Spleen (tissue), 11 donors: ENCODE data around the gene PTH1R. TPM values are rescaled to one million over a fixed set of nuclear protein-coding genes. Genes with fewer than 3 reads are reported as not detected.
A peak's percentile ranks its signal among the peaks of the same experiment; 100 is the strongest.

Source experiments
- DNase-seq: peaks from one replicate; pipeline ENCODE4 v3.0.0-alpha.2; 2020
- H3K27ac ChIP-seq, 8 donors: fragments of 200-600 bp; sonication (generic) in 7 of 8; 1 replicate in 4 of 8; 2 replicates in 4 of 8; pipeline versions ENCODE4 v1.5.0 to v1.8.0; 2016 to 2021; ENCODE audit warnings: inconsistent platforms in 4 of 8, mild to moderate bottlenecking in 4 of 8, moderate library complexity in 1 of 8
- H3K27me3 ChIP-seq, 7 donors: fragments of 200-600 bp; sonication (generic) in 6 of 7; replicated peaks in 1 of 7; 1 replicate in 4 of 7; 2 replicates in 3 of 7; pipeline versions ENCODE4 v1.5.0 to v1.8.0; 2016 to 2021; ENCODE audit warnings: inconsistent platforms in 3 of 7, mild to moderate bottlenecking in 1 of 7
- H3K36me3 ChIP-seq, 6 donors: fragments of 200-600 bp; sonication (generic) in 5 of 6; 1 replicate in 4 of 6; 2 replicates in 2 of 6; pipeline versions ENCODE4 v1.5.0 to v1.8.0; 2016 to 2021; ENCODE audit warnings: inconsistent platforms in 2 of 6
- H3K4me1 ChIP-seq, 6 donors: fragments of 200-600 bp; sonication (generic) in 5 of 6; 1 replicate in 3 of 6; 2 replicates in 3 of 6; pipeline versions ENCODE4 v1.5.0 to v1.8.0; 2016 to 2021; ENCODE audit warnings: inconsistent platforms in 3 of 6
- H3K4me3 ChIP-seq, 8 donors: fragments of 200-600 bp; sonication (generic) in 7 of 8; 1 replicate in 4 of 8; 2 replicates in 4 of 8; pipeline versions ENCODE4 v1.5.0 to v1.8.0; 2016 to 2021; ENCODE audit warnings: inconsistent platforms in 4 of 8, mild to moderate bottlenecking in 4 of 8, moderate library complexity in 2 of 8
- H3K9me3 ChIP-seq, 8 donors: fragments of 200-600 bp; sonication (generic) in 7 of 8; 1 replicate in 4 of 8; 2 replicates in 4 of 8; pipeline versions ENCODE4 v1.5.0 to v1.8.0; 2016 to 2021; ENCODE audit warnings: inconsistent platforms in 4 of 8
- CTCF ChIP-seq, 11 experiments: fragments of 200-600 bp in 7 of 11; fragments of 450-650 bp in 4 of 11; sonication (generic) in 4 of 11; IDR thresholded peaks in 8 of 11; conservative IDR thresholded peaks in 3 of 11; 1 replicate in 7 of 11; 2 replicates in 4 of 11; pipeline versions ENCODE4 v1.4.0 to v1.8.0; 2016 to 2021; ENCODE audit warnings: antibody characterized with exemption in 11 of 11, inconsistent platforms in 4 of 11, mild to moderate bottlenecking in 1 of 11
- POLR2A ChIP-seq, 3 donors: fragments of 450-650 bp; IDR thresholded peaks; one replicate each; pipeline ENCODE4 v1.5.1; 2017; ENCODE audit warnings: antibody characterized with exemption in 3 of 3, mild to moderate bottlenecking in 1 of 3
- POLR2AphosphoS5 ChIP-seq, 3 donors: sonication (generic); formaldehyde crosslinking; IDR thresholded peaks; one replicate each; pipeline ENCODE4 v1.5.1; 2017; ENCODE audit warnings: antibody characterized with exemption in 3 of 3
- WGBS, 5 donors: extraction: QIAGEN DNeasy Blood & Tissue Kit in 3 of 5; methylation state at CpG; one replicate each; pipeline versions ENCODE4 v1.1.5 to v1.1.7; 2013 to 2018; 5-methylcytosine and 5-hydroxymethylcytosine counted together
- intact Hi-C: fragments of 100-400 bp; cut with DNase I; formaldehyde crosslinking; loops from one replicate; pipeline ENCODE4 v1.15.0; 2023; ENCODE audit warnings: low total_unique reads
- polyA plus RNA-seq, 3 donors: library from polyadenylated mRNA; stranded (reverse); fragments of 200-250 nt; gene quantifications; one replicate each; pipeline ENCODE4 v1.2.1, GENCODE V29; 2013
- total RNA-seq, 7 donors: library from RNA; depleted of rRNA in 3 of 7; stranded (reverse); fragments of >200 nt in 3 of 7; fragmentation: NEBNext Ultra II Directional in 4 of 7; extraction: Animal tissue kit (Norgen Biotek cat#: 25700) in 4 of 7; gene quantifications; one replicate each; pipeline versions ENCODE4 v1.1.0 to v1.2.1, GENCODE V29; 2016 to 2021
- donor health status: healthy with polysubstance abuse.
- donor health status: DM: no; HTN: no; CAD: no; lungs with moderate emphysema.
- donor health status: DM: no; HTN: no; CAD: no.
- donor health status: Bipolar disorder and iron deficiency.
- donor health status: healthy.
- donor health status: DM: no; HTN: no; CAD: no.
- donor health status: DM: yes; HTN: yes; CAD: no.

The PTH1R gene
- total and polyA plus RNA-seq, 10 donors, result 5.1 to 190 (median 34.1) TPM

- peaks cover 26 to 96% (median 76%) of the 10 kb centered on the region in 6 donors for H3K4me1 ChIP-seq
Measured at GRCh38 chr3:46939578-46940445, 62.3 kb downstream of the PTH1R start.

GRCh38 chr3:46942076-46942475 is 64.6 kb downstream of the PTH1R start:
- WGBS, 5 donors, result 86 to 95% (median 93%) methylated on average over 7 of the region's 7 CpGs
- H3K9me3 ChIP-seq, result no peaks in the 10 kb centered on the region
- no peak overlapping the region for H3K4me3 ChIP-seq
- DNase-seq, result peak; percentile 42
- H3K4me1 ChIP-seq, result peaks cover 30 to 96% (median 74%) of the 10 kb centered on the region in 6 donors
- H3K36me3 ChIP-seq, result peaks cover 0 to 67% (median 24%) of the 10 kb centered on the region in 6 donors
- H3K27me3 ChIP-seq, result no peaks in the 10 kb centered on the region
- H3K27ac ChIP-seq, result peak overlapping the region in 1 of 8 donors; percentile 58
- TF ChIP-seq POLR2AphosphoS5 (IDR thresholded peaks at IDR 0.05), result no peak
- TF ChIP-seq POLR2A (IDR thresholded peaks at IDR 0.05), result no peak
- TF ChIP-seq CTCF (IDR thresholded peaks at IDR 0.05 in 8 of 11, conservative IDR thresholded peaks at IDR 0.05 in 3 of 11), result no peak
- intact Hi-C loops, result no loop called here

More at GRCh38 chr3:46939578-46940445, 62.3 kb downstream of the PTH1R start:
- peaks cover 0 to 83% (median 30%) of the 10 kb centered on the region in 6 donors for H3K36me3 ChIP-seq
- H3K4me3 ChIP-seq, result no peak overlapping the region
- TF ChIP-seq CTCF (IDR thresholded peaks at IDR 0.05 in 8 of 11, conservative IDR thresholded peaks at IDR 0.05 in 3 of 11) (no peak), POLR2AphosphoS5 (IDR thresholded peaks at IDR 0.05) (no peak), POLR2A (IDR thresholded peaks at IDR 0.05) (no peak)
- H3K27me3 ChIP-seq, result no peaks in the 10 kb centered on the region
- no peaks in the 10 kb centered on the region for H3K9me3 ChIP-seq
- intact Hi-C loops, result no loop called here
- peak; percentile 64 for DNase-seq
- WGBS, 5 donors, result 63 to 80% (median 69%) methylated on average over 10 to 12 of the region's 12 CpGs
- H3K27ac ChIP-seq, result peak overlapping the region in 7 of 8 donors; percentile 7 to 88 (median 69)

- Histone ChIP-seq H3K4me3 (no peak overlapping the region), H3K9me3 (no peaks in the 10 kb centered on the region), H3K4me1 (peaks cover 35 to 96% (median 75%) of the 10 kb centered on the region in 6 donors), H3K27me3 (no peaks in the 10 kb centered on the region), H3K36me3 (peaks cover 0 to 61% (median 19%) of the 10 kb centered on the region in 6 donors), H3K27ac (peak overlapping the region in 2 of 8 donors; percentile 58 to 91)
- intact Hi-C loops, result no loop called here
- DNase-seq, result peak; percentile 54
- no peak for TF ChIP-seq CTCF (IDR thresholded peaks at IDR 0.05 in 8 of 11, conservative IDR thresholded peaks at IDR 0.05 in 3 of 11)
- no peak for TF ChIP-seq POLR2A (IDR thresholded peaks at IDR 0.05)
- no peak for TF ChIP-seq POLR2AphosphoS5 (IDR thresholded peaks at IDR 0.05)
- whole genome bisulfite sequencing, 5 donors, result 91 to 94% (median 93%) methylated on average over 11 to 12 of the region's 12 CpGs
Measured at GRCh38 chr3:46942481-46943236, 65.1 kb downstream of the PTH1R start.
